ENCODE results near the gene MMP24. TPM values are rescaled to one million over a fixed set of nuclear protein-coding genes. Genes with fewer than 3 reads are reported as not detected.

MMP24 gene
- total and polyA plus RNA-seq, 2 experiments from 2014 or later, result 0.70 to 8.5 TPM

DNA sequence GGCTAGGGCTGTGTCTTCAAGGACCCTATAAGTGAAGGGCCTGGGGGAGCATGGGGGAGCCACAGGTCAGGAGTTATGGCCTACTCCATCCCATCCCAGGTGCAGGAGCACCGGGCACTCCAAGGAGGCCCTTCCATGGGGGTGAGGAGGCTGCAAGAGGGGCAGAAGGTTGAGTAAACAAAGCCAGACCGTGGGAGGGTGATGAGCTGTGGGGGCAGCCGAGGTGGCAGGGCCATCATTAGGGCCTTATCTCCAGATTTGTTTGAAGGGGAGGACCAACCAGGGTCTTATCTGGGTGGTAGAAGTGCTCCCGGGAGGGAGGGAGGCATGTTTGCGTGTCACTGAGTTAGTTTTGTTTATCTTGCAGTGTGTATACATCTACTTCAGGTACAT lies 67.8 kb downstream of the MMP24 start:
- Histone ChIP-seq H3K4me1 (ENCODE audit: insufficient read depth) (0 out of 2 replicates have a peak, but pooled peaks cover 9% of the 10 kb centered on the region), H3F3A (ENCODE audit: insufficient read depth) (no peaks in the 10 kb centered on the region), H2AFZ (no peak overlapping the region), H3K9ac (no peak overlapping the region), H3K9me3 (ENCODE audit: low read depth) (no peaks in the 10 kb centered on the region), H3K4me3 (no peak overlapping the region), H3K4me2 (ENCODE audit: unreplicated experiment) (no peak overlapping the region), H4K20me1 (ENCODE audit: insufficient read depth) (no peaks in the 10 kb centered on the region), H3K27me3 (replicated peaks; ENCODE audit: insufficient read depth) (no peaks in the 10 kb centered on the region), H3K9me2 (ENCODE audit: insufficient read depth) (no peaks in the 10 kb centered on the region), H3K79me2 (ENCODE audit: insufficient read depth) (no peaks in the 10 kb centered on the region), H3K27ac (no peak overlapping the region), H3K36me3 (ENCODE audit: low read depth) (no peaks in the 10 kb centered on the region)
- in situ Hi-C loops (cut with MboI), result no loop called here
- no peak for TF ChIP-seq EZH2 (IDR thresholded peaks at IDR 0.05; ENCODE audit: insufficient read depth, poor library complexity, severe bottlenecking)
- no peak for TF ChIP-seq EZH2phosphoT487 (IDR thresholded peaks at IDR 0.05; ENCODE audit: insufficient read depth, low read depth)
- WGBS, 2 experiments (ENCODE audit: low coverage in 1 of 2, low lambda C conversion rate in 2 of 2, missing lambda C conversion rate in 2 of 2), result 34 to 37% methylated on average over 5 of the region's 5 CpGs
- no peak for DNase-seq

DNA sequence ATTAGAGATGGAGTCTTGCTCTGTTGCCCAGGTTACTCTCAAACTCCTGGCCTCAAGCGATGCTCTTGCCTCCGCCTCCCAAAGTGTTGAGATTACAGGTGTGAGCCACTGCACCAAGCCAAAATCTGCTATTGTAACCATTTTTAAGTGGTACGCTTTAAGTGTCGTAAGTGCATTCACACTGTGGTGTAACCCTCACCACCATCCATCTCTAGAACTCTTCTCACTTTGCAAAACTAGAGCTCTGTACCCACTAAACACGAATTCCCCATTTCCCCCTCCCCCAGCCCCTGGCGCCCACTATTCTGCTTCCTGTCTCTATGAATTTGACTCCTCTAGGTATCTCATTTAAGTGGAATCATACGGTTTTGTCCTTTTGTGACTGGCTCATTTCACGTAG lies 68.6 kb downstream of the MMP24 start:
- WGBS, 2 experiments (ENCODE audit: low coverage in 1 of 2, low lambda C conversion rate in 2 of 2, missing lambda C conversion rate in 2 of 2), result 57 to 78% methylated on average over 7 to 8 of the region's 8 CpGs

DNA sequence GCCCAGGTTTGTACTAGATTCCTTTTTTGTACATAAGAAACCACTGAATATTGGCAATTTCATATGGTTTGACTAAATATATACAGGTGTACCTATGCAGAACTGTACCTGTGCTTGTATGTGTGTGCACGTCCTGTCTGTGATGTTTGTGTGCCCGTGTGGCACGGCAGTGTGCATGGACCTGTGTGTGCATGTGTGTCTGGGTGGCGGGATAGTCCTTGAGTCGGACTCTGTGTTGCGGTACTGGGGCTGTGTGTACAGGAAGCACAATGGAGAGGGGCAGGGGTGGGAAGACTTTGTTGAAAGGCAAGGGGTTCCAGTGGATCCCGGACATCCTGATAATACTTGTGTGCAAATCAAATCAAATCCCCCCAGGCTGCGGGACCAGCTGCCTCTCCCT lies 69.2 kb downstream of the MMP24 start:
- Histone ChIP-seq H3K4me1 (ENCODE audit: insufficient read depth) (0 out of 2 replicates have a peak, but pooled peaks cover 9% of the 10 kb centered on the region), H3K4me2 (ENCODE audit: unreplicated experiment) (no peak overlapping the region), H3K4me3 (no peak overlapping the region), H3K27ac (no peak overlapping the region), H3F3A (ENCODE audit: insufficient read depth) (no peaks in the 10 kb centered on the region), H3K9me3 (ENCODE audit: low read depth) (no peaks in the 10 kb centered on the region), H2AFZ (no peak overlapping the region), H3K9ac (no peak overlapping the region), H3K9me2 (ENCODE audit: insufficient read depth) (no peaks in the 10 kb centered on the region), H3K79me2 (ENCODE audit: insufficient read depth) (no peaks in the 10 kb centered on the region), H3K27me3 (replicated peaks; ENCODE audit: insufficient read depth) (no peaks in the 10 kb centered on the region), H4K20me1 (ENCODE audit: insufficient read depth) (no peaks in the 10 kb centered on the region), H3K36me3 (ENCODE audit: low read depth) (no peaks in the 10 kb centered on the region)
- no peak for DNase-seq
- WGBS, 2 experiments (ENCODE audit: low coverage in 1 of 2, low lambda C conversion rate in 2 of 2, missing lambda C conversion rate in 2 of 2), result 79 to 85% methylated on average over 8 of the region's 8 CpGs
- in situ Hi-C loops (cut with MboI), result no loop called here
- TF ChIP-seq EZH2phosphoT487 (IDR thresholded peaks at IDR 0.05; ENCODE audit: insufficient read depth, low read depth), result no peak
- TF ChIP-seq EZH2 (IDR thresholded peaks at IDR 0.05; ENCODE audit: insufficient read depth, poor library complexity, severe bottlenecking), result no peak

More for the DNA sequence above, 68.6 kb downstream of the MMP24 start:
- Histone ChIP-seq H3K4me1 (ENCODE audit: insufficient read depth) (0 out of 2 replicates have a peak, but pooled peaks cover 9% of the 10 kb centered on the region), H3K9me2 (ENCODE audit: insufficient read depth) (no peaks in the 10 kb centered on the region), H3K79me2 (ENCODE audit: insufficient read depth) (no peaks in the 10 kb centered on the region), H3K36me3 (ENCODE audit: low read depth) (no peaks in the 10 kb centered on the region), H3F3A (ENCODE audit: insufficient read depth) (no peaks in the 10 kb centered on the region), H2AFZ (no peak overlapping the region), H3K27ac (no peak overlapping the region), H3K4me3 (no peak overlapping the region), H3K27me3 (replicated peaks; ENCODE audit: insufficient read depth) (no peaks in the 10 kb centered on the region), H3K9ac (no peak overlapping the region), H3K4me2 (ENCODE audit: unreplicated experiment) (no peak overlapping the region), H4K20me1 (ENCODE audit: insufficient read depth) (no peaks in the 10 kb centered on the region), H3K9me3 (ENCODE audit: low read depth) (no peaks in the 10 kb centered on the region)
- DNase-seq, result no peak
- no peak for TF ChIP-seq EZH2phosphoT487 (IDR thresholded peaks at IDR 0.05; ENCODE audit: insufficient read depth, low read depth)
- TF ChIP-seq EZH2 (IDR thresholded peaks at IDR 0.05; ENCODE audit: insufficient read depth, poor library complexity, severe bottlenecking), result no peak
- in situ Hi-C loops (cut with MboI), result no loop called here

DNA sequence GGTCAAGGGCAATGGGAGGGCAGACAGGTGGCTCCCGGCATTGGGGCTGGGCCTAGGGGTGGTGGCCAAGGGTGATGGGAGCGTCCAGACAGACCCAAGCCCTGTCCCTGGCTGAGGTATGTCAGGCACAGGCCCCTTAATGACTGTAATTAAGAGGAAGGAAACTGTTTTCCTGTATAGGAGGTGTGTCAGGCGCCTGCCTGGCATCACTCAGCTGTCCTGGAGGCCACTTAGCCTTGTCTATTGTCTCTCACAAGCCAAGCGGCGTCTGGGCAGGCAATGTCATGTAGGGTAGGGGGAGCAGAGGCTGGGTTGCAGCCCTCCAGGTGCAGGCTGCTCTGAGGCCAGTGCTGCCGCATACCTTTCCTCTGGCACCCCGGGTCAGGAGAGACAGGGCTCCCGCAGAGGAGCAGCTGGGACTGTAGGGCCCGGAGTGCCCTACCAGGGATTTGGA lies 69.6 kb downstream of the MMP24 start:
- no peak overlapping the region for H3K27ac ChIP-seq
- TF ChIP-seq EZH2 (IDR thresholded peaks at IDR 0.05; ENCODE audit: insufficient read depth, poor library complexity, severe bottlenecking) (no peak), EZH2phosphoT487 (IDR thresholded peaks at IDR 0.05; ENCODE audit: insufficient read depth, low read depth) (no peak)
- in situ Hi-C loops (cut with MboI), result no loop called here

More for the DNA sequence above, 69.6 kb downstream of the MMP24 start:
- H3K9me3 ChIP-seq (ENCODE audit: low read depth), result no peaks in the 10 kb centered on the region
- no peaks in the 10 kb centered on the region for H3K27me3 ChIP-seq (replicated peaks; ENCODE audit: insufficient read depth)
- DNase-seq, result no peak
- no peaks in the 10 kb centered on the region for H3K36me3 ChIP-seq (ENCODE audit: low read depth)
- no peak overlapping the region for H2AFZ ChIP-seq
- WGBS, 2 experiments (ENCODE audit: low coverage in 1 of 2, low lambda C conversion rate in 2 of 2, missing lambda C conversion rate in 2 of 2), result 62 to 67% methylated on average over 9 of the region's 9 CpGs
- H3K4me1 ChIP-seq (ENCODE audit: insufficient read depth), result 0 out of 2 replicates have a peak, but pooled peaks cover 9% of the 10 kb centered on the region
- H3K79me2 ChIP-seq (ENCODE audit: insufficient read depth), result no peaks in the 10 kb centered on the region
- no peaks in the 10 kb centered on the region for H3F3A ChIP-seq (ENCODE audit: insufficient read depth)
- no peak overlapping the region for H3K4me2 ChIP-seq (ENCODE audit: unreplicated experiment)
- H3K4me3 ChIP-seq, result no peak overlapping the region
- no peaks in the 10 kb centered on the region for H4K20me1 ChIP-seq (ENCODE audit: insufficient read depth)
- no peak overlapping the region for H3K9ac ChIP-seq
- H3K9me2 ChIP-seq (ENCODE audit: insufficient read depth), result no peaks in the 10 kb centered on the region
